GM12872 (cell line): Measurements from ENCODE around the gene MYADML2.

Source experiments
- TF ChIP-seq, protein P1 (sequence below): IDR thresholded peaks from 3 replicates; pipeline ENCODE4 v1.5.1; 2011; ENCODE audit warnings: low read depth, mild to moderate bottlenecking, low read length, moderate library complexity; ENCODE audit not compliant: insufficient read depth

The MYADML2 gene

DNA sequence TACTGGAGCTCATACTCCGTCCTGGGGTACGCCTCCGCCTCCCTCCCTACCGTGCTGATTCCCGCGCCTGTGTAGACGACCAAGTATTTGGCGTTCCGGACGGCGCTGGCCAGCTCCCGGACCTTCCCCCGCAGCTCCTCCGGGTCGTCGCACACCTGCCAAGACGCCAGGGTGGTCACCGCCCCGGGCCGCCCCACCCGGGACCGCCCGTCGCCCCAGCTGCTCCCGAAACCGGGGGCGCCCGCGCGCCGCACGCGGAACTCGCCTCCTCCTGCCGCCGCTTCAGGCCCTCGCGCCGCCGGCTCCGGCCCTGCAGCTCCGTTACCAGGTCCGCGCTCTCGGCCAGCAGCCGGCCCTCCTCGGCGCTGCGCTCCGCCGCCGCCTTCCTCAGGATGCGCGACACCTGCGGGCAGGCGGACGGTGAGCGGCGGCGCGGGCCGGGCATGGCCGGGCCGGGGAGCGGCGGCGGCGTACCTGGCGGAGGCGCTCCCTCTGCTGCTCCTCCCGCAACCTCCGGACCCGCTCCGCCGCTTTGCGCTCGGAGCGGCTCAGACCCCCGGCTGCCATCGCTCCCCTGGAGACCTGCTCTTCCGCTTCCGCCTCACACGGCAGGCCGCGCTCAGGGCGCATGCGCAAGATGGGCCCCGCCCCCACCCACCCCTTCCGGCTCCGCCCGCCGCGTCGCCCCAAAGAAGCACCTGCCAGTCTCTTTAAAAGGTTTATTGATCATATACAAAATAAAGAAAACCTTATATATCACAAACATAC, 29.3 kb downstream of the MYADML2 start, which contains the start of gene SIRT7:
Gene SIRT7 (minus strand): TSS at position 612 of the 768 bp plus-strand sequence. CDS start 45 bp downstream, at position 567.
- TF ChIP-seq, protein P1, sequence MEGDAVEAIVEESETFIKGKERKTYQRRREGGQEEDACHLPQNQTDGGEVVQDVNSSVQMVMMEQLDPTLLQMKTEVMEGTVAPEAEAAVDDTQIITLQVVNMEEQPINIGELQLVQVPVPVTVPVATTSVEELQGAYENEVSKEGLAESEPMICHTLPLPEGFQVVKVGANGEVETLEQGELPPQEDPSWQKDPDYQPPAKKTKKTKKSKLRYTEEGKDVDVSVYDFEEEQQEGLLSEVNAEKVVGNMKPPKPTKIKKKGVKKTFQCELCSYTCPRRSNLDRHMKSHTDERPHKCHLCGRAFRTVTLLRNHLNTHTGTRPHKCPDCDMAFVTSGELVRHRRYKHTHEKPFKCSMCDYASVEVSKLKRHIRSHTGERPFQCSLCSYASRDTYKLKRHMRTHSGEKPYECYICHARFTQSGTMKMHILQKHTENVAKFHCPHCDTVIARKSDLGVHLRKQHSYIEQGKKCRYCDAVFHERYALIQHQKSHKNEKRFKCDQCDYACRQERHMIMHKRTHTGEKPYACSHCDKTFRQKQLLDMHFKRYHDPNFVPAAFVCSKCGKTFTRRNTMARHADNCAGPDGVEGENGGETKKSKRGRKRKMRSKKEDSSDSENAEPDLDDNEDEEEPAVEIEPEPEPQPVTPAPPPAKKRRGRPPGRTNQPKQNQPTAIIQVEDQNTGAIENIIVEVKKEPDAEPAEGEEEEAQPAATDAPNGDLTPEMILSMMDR, result no peak

DNA sequence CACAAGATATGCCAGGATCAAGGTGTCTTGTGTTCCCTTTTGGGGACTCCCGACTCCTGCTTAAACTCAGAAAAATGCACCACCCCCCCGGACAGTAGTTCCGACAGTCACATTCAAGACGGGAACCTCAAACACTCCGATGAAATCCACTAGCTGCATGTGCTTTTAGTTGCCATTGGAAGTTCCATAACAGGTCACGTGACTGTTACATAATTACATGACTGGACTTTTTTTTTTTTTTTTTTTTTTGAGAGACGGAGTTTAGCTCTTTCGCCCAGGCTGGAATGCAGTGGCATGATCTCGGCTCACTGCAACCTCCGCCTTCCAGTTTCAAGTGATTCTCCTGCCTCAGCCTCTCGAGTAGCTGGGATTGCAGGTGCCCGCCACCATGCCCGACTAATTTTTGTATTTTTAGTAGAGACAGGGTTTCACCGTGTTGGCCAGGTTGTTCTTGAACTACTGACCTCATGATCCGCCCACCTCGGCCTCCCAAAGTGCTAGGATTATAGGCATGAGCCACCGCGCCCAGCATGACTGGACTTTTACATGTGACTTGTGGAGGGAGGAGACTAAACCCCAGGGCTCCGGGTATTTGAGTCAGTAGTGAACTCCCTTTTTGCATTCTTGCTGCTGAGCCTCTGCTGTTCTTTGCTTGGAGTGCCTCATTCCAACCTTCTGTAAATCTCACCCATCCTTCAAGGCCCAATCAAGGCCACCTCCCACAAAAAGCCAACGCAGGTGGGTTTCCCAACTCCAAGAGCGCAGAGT, 30.6 kb downstream of the MYADML2 start:
- TF ChIP-seq, protein P1, result no peak

DNA sequence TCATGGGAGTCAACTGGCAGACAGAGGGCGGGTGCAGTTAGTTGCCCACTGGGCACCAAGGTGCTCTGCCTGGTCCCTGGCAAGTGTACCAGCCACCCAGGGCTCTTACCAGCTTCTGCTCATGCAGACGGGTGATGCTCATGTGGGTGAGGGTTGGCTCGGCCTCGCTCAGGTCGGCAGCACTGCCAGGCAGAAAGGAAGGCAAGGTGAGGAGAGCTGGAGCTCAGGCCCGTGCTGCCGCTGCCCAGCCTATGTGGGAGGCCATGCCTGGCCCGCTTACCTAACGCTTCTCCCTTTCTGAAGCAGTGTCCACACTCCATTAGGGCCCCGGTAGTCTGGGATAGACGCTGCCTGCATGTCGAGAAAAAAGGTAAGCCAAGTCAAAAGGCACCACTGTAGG, 31.7 kb downstream of the MYADML2 start:
- TF ChIP-seq, protein P1, result no peak

DNA sequence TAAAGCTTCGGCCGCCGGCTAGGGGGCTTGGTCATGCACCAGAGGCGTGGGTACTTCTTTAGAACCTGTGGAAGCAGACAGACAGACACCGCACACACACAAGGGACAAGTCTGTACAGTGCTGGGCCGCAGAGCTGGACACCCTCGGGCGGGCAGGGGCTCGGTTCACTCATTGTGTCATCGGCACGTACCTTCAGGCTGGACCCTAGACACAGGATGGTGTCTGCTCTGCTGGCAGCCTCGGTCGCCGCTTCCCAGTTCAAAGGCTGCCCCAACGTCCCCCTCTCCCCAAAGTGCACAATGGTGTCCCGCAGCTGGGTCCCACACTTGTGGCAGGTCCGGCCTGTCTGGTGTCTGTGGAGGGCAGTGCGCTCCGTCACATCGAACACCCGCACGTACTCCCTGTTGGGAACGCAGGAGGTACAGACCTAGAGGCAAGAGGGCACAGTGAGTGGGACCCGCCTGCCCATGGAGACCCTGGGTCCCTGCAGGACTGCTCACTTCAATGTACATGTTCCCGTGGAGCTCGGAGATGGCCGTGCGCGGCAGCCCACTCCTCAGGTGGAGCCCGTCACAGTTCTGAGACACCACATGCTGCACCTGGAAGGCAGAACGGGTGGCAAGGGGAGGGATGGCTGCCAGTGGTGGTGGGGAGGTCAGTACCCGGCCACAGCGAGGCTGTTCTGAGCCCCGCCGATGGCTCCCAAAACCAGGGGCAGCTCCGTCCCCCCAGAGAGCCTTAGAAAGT, 32.8 kb downstream of the MYADML2 start:
- TF ChIP-seq, protein P1, result no peak

DNA sequence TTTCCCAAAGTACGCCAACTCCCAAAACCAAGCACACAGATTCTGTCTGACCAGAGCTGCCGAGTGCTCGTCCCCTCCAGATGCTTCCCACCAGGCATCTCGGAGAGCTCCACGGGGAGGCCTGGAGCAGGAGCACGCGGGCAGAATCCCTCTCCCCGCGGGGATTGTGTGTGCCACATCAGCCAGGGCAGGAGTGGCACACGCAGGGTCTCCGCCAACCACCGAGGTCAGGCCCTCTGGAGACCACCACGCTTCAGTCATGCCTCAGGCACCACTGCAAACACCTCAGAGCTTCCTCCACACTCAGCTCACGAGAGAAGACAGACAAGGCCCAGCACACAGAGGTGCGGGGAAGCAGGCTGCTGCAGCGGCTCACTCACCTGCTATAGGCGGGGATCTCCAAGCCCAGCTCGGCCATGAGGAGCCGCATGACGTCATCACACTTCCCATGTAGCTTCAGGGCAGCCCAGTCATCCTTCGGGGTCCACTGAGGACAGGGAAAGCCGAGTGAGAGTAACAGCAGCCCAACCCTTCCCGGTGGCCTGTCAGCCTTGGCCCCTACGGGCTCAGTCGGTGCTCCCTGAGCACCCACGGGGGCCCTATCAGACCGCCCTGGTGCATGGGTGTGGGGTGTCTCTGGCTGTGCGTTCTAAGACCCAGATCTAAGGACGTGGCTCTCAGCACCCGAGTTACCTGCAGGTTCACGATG, 33.5 kb downstream of the MYADML2 start:
- TF ChIP-seq, protein P1, result no peak

DNA sequence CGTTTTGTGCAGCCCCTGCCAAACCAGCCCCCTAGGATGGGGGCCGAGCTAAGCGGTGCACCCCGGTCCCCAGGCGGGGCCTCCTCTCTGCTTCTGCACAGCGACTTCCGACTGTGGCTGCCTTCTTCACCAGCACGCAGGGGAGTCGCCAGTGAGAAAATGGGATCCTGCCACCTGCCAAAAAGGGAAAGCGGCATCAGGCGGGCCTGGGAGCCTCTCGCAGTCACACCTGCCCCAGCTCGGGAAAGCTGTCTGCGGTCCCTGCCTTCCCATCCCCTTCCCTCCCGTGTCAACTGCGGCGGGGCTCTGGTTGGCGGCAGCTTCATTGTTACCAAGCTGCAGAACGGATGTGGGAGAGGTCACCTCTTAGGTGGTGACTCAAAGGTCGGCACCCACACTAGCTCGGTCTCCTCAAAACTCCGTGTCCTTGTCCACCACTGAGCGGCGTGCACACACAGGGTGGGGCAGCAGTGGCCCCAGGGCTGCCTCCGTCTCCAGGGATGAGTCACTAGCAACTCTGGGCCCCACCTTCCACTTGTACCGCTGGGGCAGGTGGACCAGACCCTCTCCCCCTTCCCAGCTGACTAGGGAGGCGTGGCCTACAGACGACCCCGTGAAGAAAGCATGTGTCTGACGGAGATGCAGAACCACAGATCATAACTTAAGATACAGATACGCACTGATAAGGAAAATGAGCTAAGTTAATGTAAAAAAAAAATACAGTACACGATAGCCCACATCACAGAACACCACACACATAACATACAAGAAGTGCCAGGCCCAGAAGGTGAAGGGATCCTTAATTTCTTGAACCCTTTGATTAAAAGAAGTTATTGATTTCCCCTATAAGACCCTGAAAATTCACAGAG, 34.4 kb downstream of the MYADML2 start:
- TF ChIP-seq, protein P1, result no peak
